Stimulated activated CD8-positive, alpha-beta memory T cell treated with anti-CD3 and anti-CD28 coated beads, Interleukin-7, amount 100 ng/mL, for 48 hours (primary cell): Measurements from ENCODE around the gene KIAA0825.
"Not testable (repeated sequence)": the region's sequence is repeated elsewhere in the genome, so short reads cannot be mapped to it uniquely, and the experiment has no call there.

ENCODE experiments used
- DNase-seq, 2 donors: peaks; one replicate each; pipeline ENCODE4 v3.0.0-alpha.2; 2020; ENCODE audit warnings: low read depth in 1 of 2; ENCODE audit errors: extremely low read depth in 1 of 2

The KIAA0825 gene

GRCh38 chr5:94376672-94377345 is 241.6 kb downstream of the KIAA0825 start:
- no peak for DNase-seq

GRCh38 chr5:94375801-94376200 is 242.6 kb downstream of the KIAA0825 start:
- no peak for DNase-seq

GRCh38 chr5:94374336-94374735 is 244.1 kb downstream of the KIAA0825 start:
- DNase-seq: no peak

- DNase-seq: no peak
Observed at GRCh38 chr5:94367900-94368299, 250.5 kb downstream of the KIAA0825 start.

GRCh38 chr5:94366811-94367210 is 251.6 kb downstream of the KIAA0825 start:
- DNase-seq: no peak

GRCh38 chr5:94362857-94363256 is 255.5 kb downstream of the KIAA0825 start:
- DNase-seq: no peak

- DNase-seq: no peak
Observed at GRCh38 chr5:94361832-94362796, 256.3 kb downstream of the KIAA0825 start.

- DNase-seq: no peak
Observed at GRCh38 chr5:94361161-94361560, 257.2 kb downstream of the KIAA0825 start.

- no peak for DNase-seq
Observed at GRCh38 chr5:94360382-94361130, 257.8 kb downstream of the KIAA0825 start.

- no peak for DNase-seq
Observed at GRCh38 chr5:94359880-94360279, 258.5 kb downstream of the KIAA0825 start.

GRCh38 chr5:94355811-94356210 is 262.6 kb downstream of the KIAA0825 start:
- no peak for DNase-seq

- DNase-seq: not testable (repeated sequence)
Observed at GRCh38 chr5:94354837-94355485, 263.4 kb downstream of the KIAA0825 start.

GRCh38 chr5:94353605-94354004 is 264.8 kb downstream of the KIAA0825 start:
- no peak for DNase-seq

- no peak for DNase-seq
Observed at GRCh38 chr5:94347130-94347529, 271.3 kb downstream of the KIAA0825 start.

- DNase-seq: no peak
Observed at GRCh38 chr5:94345257-94345656, 273.1 kb downstream of the KIAA0825 start.

GRCh38 chr5:94337617-94338016 is 280.8 kb downstream of the KIAA0825 start:
- no peak for DNase-seq

GRCh38 chr5:94335936-94336335 is 282.5 kb downstream of the KIAA0825 start:
- no peak for DNase-seq

GRCh38 chr5:94329115-94329514 is 289.3 kb downstream of the KIAA0825 start:
- DNase-seq: no peak

- no peak for DNase-seq
Observed at GRCh38 chr5:94326586-94326985, 291.8 kb downstream of the KIAA0825 start.

GRCh38 chr5:94316916-94317838 is 301.2 kb downstream of the KIAA0825 start:
- no peak for DNase-seq
